AG09319 (cell line): ENCODE data around the gene ST3GAL5.
A peak's percentile ranks its signal among the peaks of the same experiment; 100 is the strongest.

Experiments
- DNase-seq: peaks from one replicate; pipeline ENCODE4 v3.0.0-alpha.2; 2010; ENCODE audit warnings: low read depth; ENCODE audit errors: extremely low read depth
- CTCF ChIP-seq: IDR thresholded peaks from 2 replicates; pipeline ENCODE4 v1.5.1; 2011; ENCODE audit warnings: low read depth, mild to moderate bottlenecking, inconsistent platforms, low read length, moderate library complexity

Gene ST3GAL5

DNA sequence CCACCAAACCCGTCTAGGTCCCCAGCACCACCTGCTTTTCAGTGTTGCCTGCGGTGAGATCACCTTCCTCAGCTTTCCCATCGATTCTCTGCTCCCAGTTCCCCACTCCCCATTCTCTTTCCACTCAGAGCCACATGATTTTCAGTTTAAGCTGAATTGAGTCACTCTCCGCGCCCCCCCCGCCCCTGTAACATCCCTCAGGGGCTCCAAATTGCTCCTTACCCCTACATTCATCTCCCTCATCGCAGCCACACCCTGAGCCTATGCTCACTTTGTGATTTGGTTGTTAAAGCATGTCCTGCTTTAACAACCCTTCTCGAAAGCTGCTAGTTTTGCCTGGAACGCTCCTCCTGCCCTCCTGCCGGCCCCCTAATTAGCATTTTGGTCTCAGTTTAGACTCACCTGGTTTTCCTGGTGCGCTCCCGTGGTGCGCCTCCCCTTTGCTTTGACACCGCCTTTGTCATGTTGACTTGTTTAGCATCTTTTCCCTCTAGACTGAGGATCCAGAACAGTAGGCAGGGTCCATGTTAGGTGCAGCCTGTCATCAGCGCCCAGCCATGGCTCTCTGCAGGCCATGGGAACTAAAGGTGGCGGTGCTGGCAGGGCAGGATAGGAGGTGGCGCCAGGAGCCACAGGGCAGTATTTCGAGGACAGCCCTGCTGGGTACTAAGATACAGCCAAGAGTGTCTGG, 60.8 kb downstream of the ST3GAL5 start:
- TF ChIP-seq CTCF = no peak
- no peak for DNase-seq

- peak; percentile 92 for TF ChIP-seq CTCF
- DNase-seq = no peak
Observed at GRCh38 chr2:85826990-85827878, 61.6 kb downstream of the ST3GAL5 start.

- no peak for DNase-seq
- no peak for TF ChIP-seq CTCF
Observed at GRCh38 chr2:85823951-85824350, 64.8 kb downstream of the ST3GAL5 start.

GRCh38 chr2:85822766-85823165, 66.0 kb downstream of the ST3GAL5 start:
- no peak for TF ChIP-seq CTCF
- DNase-seq = no peak

- no peak for DNase-seq
- TF ChIP-seq CTCF = no peak
Observed at GRCh38 chr2:85819811-85820510, 68.8 kb downstream of the ST3GAL5 start.

- no peak for DNase-seq
- no peak for TF ChIP-seq CTCF
Observed at GRCh38 chr2:85814802-85815550, 73.8 kb downstream of the ST3GAL5 start.
